Endodermal cell (in vitro differentiated cells): Measurements from ENCODE around the gene VPS41. TPM values are rescaled to one million over a fixed set of nuclear protein-coding genes. Genes with fewer than 3 reads are reported as not detected.

ENCODE experiments used
- DNase-seq: peaks from one replicate; pipeline ENCODE4 v3.0.0-alpha.2; 2017
- H3K27ac ChIP-seq: 2 replicates; pipeline ENCODE4 v1.5.1; 2013; ENCODE audit warnings: mild to moderate bottlenecking, low read depth, low read length, moderate library complexity
- H3K27me3 ChIP-seq: 2 replicates; pipeline ENCODE4 v1.6.1; 2013; ENCODE audit warnings: mild to moderate bottlenecking, low read length, moderate library complexity; ENCODE audit not compliant: insufficient read depth, control insufficient read depth, poor library complexity, severe bottlenecking
- H3K36me3 ChIP-seq: 2 replicates; pipeline ENCODE4 v1.7.0; 2013; ENCODE audit warnings: mild to moderate bottlenecking, low read length, moderate library complexity; ENCODE audit not compliant: control insufficient read depth, insufficient read depth
- H3K4me1 ChIP-seq: one replicate; pipeline ENCODE4 v1.7.0; 2013; ENCODE audit warnings: low read length; ENCODE audit not compliant: control insufficient read depth, insufficient read depth
- H3K4me3 ChIP-seq: 2 replicates; pipeline ENCODE4 v1.5.1; 2013; ENCODE audit warnings: mild to moderate bottlenecking, low read length, moderate library complexity
- H3K9ac ChIP-seq: 2 replicates; pipeline ENCODE4 v1.6.1; 2013; ENCODE audit warnings: mild to moderate bottlenecking, low read length, moderate library complexity; ENCODE audit not compliant: poor library complexity, severe bottlenecking; ENCODE audit errors: extremely low read depth
- H3K9me3 ChIP-seq: 2 replicates; pipeline ENCODE4 v1.6.1; 2013; ENCODE audit warnings: mild to moderate bottlenecking, low read length, moderate library complexity; ENCODE audit not compliant: control insufficient read depth
- H3K27ac Mint-ChIP-seq: 2 replicates; pipeline ENCODE4 v1.8.0; 2020; ENCODE audit warnings: mixed read lengths
- H3K27me3 Mint-ChIP-seq: 2 replicates; pipeline ENCODE4 v1.8.0; 2021; ENCODE audit warnings: mild to moderate bottlenecking, mixed read lengths; ENCODE audit not compliant: insufficient read depth
- H3K36me3 Mint-ChIP-seq: 2 replicates; pipeline ENCODE4 v1.8.0; 2020; ENCODE audit warnings: low read depth, mixed read lengths
- H3K4me1 Mint-ChIP-seq: 2 replicates; pipeline ENCODE4 v1.8.0; 2020; ENCODE audit warnings: mixed read lengths
- H3K4me3 Mint-ChIP-seq: 2 replicates; pipeline ENCODE4 v1.8.0; 2020; ENCODE audit warnings: mild to moderate bottlenecking, moderate library complexity, mixed read lengths
- H3K9me3 Mint-ChIP-seq: 2 replicates; pipeline ENCODE4 v1.8.0; 2020; ENCODE audit warnings: mild to moderate bottlenecking, mixed read lengths
- CTCF ChIP-seq: fragments of 200-600 bp; sonication (generic); conservative IDR thresholded peaks from 2 replicates; pipeline ENCODE4 v1.5.0; 2021; ENCODE audit warnings: antibody characterized with exemption, mild to moderate bottlenecking
- WGBS, 2 experiments: methylation state at CpG; one replicate each; pipeline versions ENCODE4 v1.1.5 to v1.1.7; 2013; ENCODE audit warnings: missing lambda C conversion rate in 2 of 2, mixed read lengths in 1 of 2; ENCODE audit not compliant: insufficient coverage in 1 of 2, insufficient read length in 1 of 2; 5-methylcytosine and 5-hydroxymethylcytosine counted together
- total RNA-seq, 2 donors: library from RNA; stranded (reverse); fragmentation: NEBNext Ultra II Directional in 1 of 2; extraction: Animal tissue kit (Norgen Biotek cat#: 25700) in 1 of 2; gene quantifications; 2 replicates in 1 of 2; 3 replicates in 1 of 2; pipeline ENCODE4 v1.2.1, GENCODE V29; 2021

The VPS41 gene
- total RNA-seq, 2 donors from 2014 or later: 77.1 to 78.0 TPM

- peaks cover 4% of the 10 kb centered on the region for H3K36me3 ChIP-seq
- H3K4me1 ChIP-seq: no peaks in the 10 kb centered on the region
- no peaks in the 10 kb centered on the region for H3K9me3 Mint-ChIP-seq
- no peak for TF ChIP-seq CTCF
- no peak overlapping the region for H3K4me3 ChIP-seq
- H3K27ac Mint-ChIP-seq: no peak overlapping the region
- peaks cover 8% of the 10 kb centered on the region for H3K36me3 Mint-ChIP-seq
- 97 to 100% methylated on average over 1 to 2 of the region's 2 CpGs for WGBS, 2 experiments
- peaks cover 27% of the 10 kb centered on the region for H3K4me1 Mint-ChIP-seq
- H3K27me3 ChIP-seq: no peaks in the 10 kb centered on the region
- H3K4me3 Mint-ChIP-seq: no peak overlapping the region
- peak; percentile 55 for DNase-seq
- H3K27ac ChIP-seq: no peak overlapping the region
- H3K27me3 Mint-ChIP-seq: no peaks in the 10 kb centered on the region
- H3K9ac ChIP-seq: no peak overlapping the region
- H3K9me3 ChIP-seq: no peaks in the 10 kb centered on the region
These were observed 6.5 kb downstream of the VPS41 start for GRCh38 chr7:38902449-38902848.

- no peak overlapping the region for H3K4me3 Mint-ChIP-seq
- H3K9me3 ChIP-seq: peaks cover 9% of the 10 kb centered on the region
- DNase-seq: no peak
- no peak for TF ChIP-seq CTCF
- H3K4me1 Mint-ChIP-seq: peaks cover under 1% of the 10 kb centered on the region
- no peaks in the 10 kb centered on the region for H3K4me1 ChIP-seq
- no peaks in the 10 kb centered on the region for H3K27me3 Mint-ChIP-seq
- peaks cover 2% of the 10 kb centered on the region for H3K9me3 Mint-ChIP-seq
- H3K4me3 ChIP-seq: no peak overlapping the region
- no peak overlapping the region for H3K9ac ChIP-seq
- no peak overlapping the region for H3K27ac ChIP-seq
- H3K36me3 Mint-ChIP-seq: peaks cover 13% of the 10 kb centered on the region
- peaks cover 19% of the 10 kb centered on the region for H3K36me3 ChIP-seq
- no peak overlapping the region for H3K27ac Mint-ChIP-seq
- H3K27me3 ChIP-seq: no peaks in the 10 kb centered on the region
- WGBS, 2 experiments: 96 to 100% methylated on average over 1 to 3 of the region's 3 CpGs
These were observed 15.9 kb downstream of the VPS41 start for GRCh38 chr7:38893061-38893460.

GRCh38 chr7:38890597-38890996 is 18.4 kb downstream of the VPS41 start:
- H3K9me3 Mint-ChIP-seq: peaks cover 2% of the 10 kb centered on the region
- no peak overlapping the region for H3K9ac ChIP-seq
- no peak for DNase-seq
- H3K27me3 Mint-ChIP-seq: no peaks in the 10 kb centered on the region
- H3K4me3 ChIP-seq: no peak overlapping the region
- H3K9me3 ChIP-seq: peaks cover 9% of the 10 kb centered on the region
- peaks cover 9% of the 10 kb centered on the region for H3K36me3 Mint-ChIP-seq
- TF ChIP-seq CTCF: no peak
- no peak overlapping the region for H3K27ac Mint-ChIP-seq
- no peaks in the 10 kb centered on the region for H3K4me1 ChIP-seq
- peaks cover 8% of the 10 kb centered on the region for H3K36me3 ChIP-seq
- H3K4me3 Mint-ChIP-seq: no peak overlapping the region
- H3K27ac ChIP-seq: no peak overlapping the region
- peaks cover 2% of the 10 kb centered on the region for H3K4me1 Mint-ChIP-seq
- WGBS, 2 experiments: 76% methylated on average over 5 of the region's 6 CpGs; no CpG with 5 or more reads in 1 of the 2 experiments
- H3K27me3 ChIP-seq: no peaks in the 10 kb centered on the region
